HG03097 (cell line): ENCODE results near the gene SOX8.
"Not testable (repeated sequence)": the region's sequence is repeated elsewhere in the genome, so short reads cannot be mapped to it uniquely, and the experiment has no call there.

Experiments used
- ATAC-seq: cut with Tn5 transposase; IDR thresholded peaks from one replicate; pipeline ENCODE4 v1.9.1; 2021; ENCODE audit not compliant: unreplicated experiment, low FRiP score

The SOX8 gene

GRCh38 chr16:1021553-1022160 is 40.1 kb downstream of the SOX8 start:
- ATAC-seq = no peak

- no peak for ATAC-seq
Observed at GRCh38 chr16:1022466-1022865, 40.9 kb downstream of the SOX8 start.

GRCh38 chr16:1024138-1024537 is 42.6 kb downstream of the SOX8 start:
- ATAC-seq = no peak

- not testable (repeated sequence) for ATAC-seq
Observed at GRCh38 chr16:1025183-1025809, 43.7 kb downstream of the SOX8 start.

GRCh38 chr16:1026057-1026783 is 44.6 kb downstream of the SOX8 start:
- ATAC-seq = no peak

- no peak for ATAC-seq
Observed at GRCh38 chr16:1026784-1027500, 45.4 kb downstream of the SOX8 start.

GRCh38 chr16:1027501-1027815 is 45.9 kb downstream of the SOX8 start:
- ATAC-seq = no peak

GRCh38 chr16:1028056-1028455 is 46.5 kb downstream of the SOX8 start:
- no peak for ATAC-seq

- no peak for ATAC-seq
Observed at GRCh38 chr16:1028524-1029258, 47.1 kb downstream of the SOX8 start.

GRCh38 chr16:1029259-1029545 is 47.6 kb downstream of the SOX8 start:
- ATAC-seq = no peak

- no peak for ATAC-seq
Observed at GRCh38 chr16:1030473-1030901, 48.9 kb downstream of the SOX8 start.

GRCh38 chr16:1031666-1032065 is 50.1 kb downstream of the SOX8 start:
- ATAC-seq = no peak

GRCh38 chr16:1032607-1033006 is 51.0 kb downstream of the SOX8 start:
- ATAC-seq = no peak

- no peak for ATAC-seq
Observed at GRCh38 chr16:1033128-1033679, 51.6 kb downstream of the SOX8 start.

GRCh38 chr16:1034230-1035065 is 52.9 kb downstream of the SOX8 start:
- ATAC-seq = no peak

- no peak for ATAC-seq
Observed at GRCh38 chr16:1035066-1035415, 53.5 kb downstream of the SOX8 start.

GRCh38 chr16:1036166-1036565 is 54.6 kb downstream of the SOX8 start:
- ATAC-seq = no peak
